NB4 (cell line): ENCODE data around the gene SPACA7.

Experiments
- CTCF ChIP-seq: IDR thresholded peaks from one replicate; pipeline ENCODE4 v1.5.1; 2012; ENCODE audit warnings: low read depth, low read length
- MAX ChIP-seq: IDR thresholded peaks from 2 replicates; pipeline ENCODE4 v1.6.1; 2011; ENCODE audit warnings: low read depth, low read length
- MYC ChIP-seq: IDR thresholded peaks from 2 replicates; pipeline ENCODE4 v1.6.1; 2011; ENCODE audit warnings: low read depth, low read length
- POLR2A ChIP-seq: IDR thresholded peaks from 2 replicates; pipeline ENCODE4 v1.6.1; 2011; ENCODE audit warnings: mild to moderate bottlenecking; ENCODE audit not compliant: insufficient read length; ENCODE audit errors: extremely low read depth

GRCh38 chr13:112391746-112392145 is 15.6 kb downstream of the SPACA7 start:
- TF ChIP-seq CTCF, result no peak
- TF ChIP-seq POLR2A, result no peak
- no peak for TF ChIP-seq MAX
- no peak for TF ChIP-seq MYC
